Caki2 (cell line): ENCODE results near the gene MEDAG. TPM values are rescaled to one million over a fixed set of nuclear protein-coding genes. Genes with fewer than 3 reads are reported as not detected.

ENCODE experiments used
- DNase-seq: peaks from one replicate; pipeline ENCODE4 v3.0.0-alpha.2; 2015; ENCODE audit warnings: low read depth
- in situ Hi-C: cut with HindIII; loops from 2 replicates; pipeline ENCODE4 v1.10.0; 2016; ENCODE audit warnings: low sequenced_read_pairs, low pct_unique_long_range_greater_than_20kb, mixed read lengths
- total RNA-seq: library from RNA; depleted of rRNA; stranded (reverse); fragments of >200 nt; shearing (Covaris generic); gene quantifications from 2 replicates; pipeline ENCODE4 v1.2.3, GENCODE V29; 2014; ENCODE audit warnings: low replicate concordance

The MEDAG gene
- total RNA-seq, 1 experiment from 2014 or later, result not detected

DNA sequence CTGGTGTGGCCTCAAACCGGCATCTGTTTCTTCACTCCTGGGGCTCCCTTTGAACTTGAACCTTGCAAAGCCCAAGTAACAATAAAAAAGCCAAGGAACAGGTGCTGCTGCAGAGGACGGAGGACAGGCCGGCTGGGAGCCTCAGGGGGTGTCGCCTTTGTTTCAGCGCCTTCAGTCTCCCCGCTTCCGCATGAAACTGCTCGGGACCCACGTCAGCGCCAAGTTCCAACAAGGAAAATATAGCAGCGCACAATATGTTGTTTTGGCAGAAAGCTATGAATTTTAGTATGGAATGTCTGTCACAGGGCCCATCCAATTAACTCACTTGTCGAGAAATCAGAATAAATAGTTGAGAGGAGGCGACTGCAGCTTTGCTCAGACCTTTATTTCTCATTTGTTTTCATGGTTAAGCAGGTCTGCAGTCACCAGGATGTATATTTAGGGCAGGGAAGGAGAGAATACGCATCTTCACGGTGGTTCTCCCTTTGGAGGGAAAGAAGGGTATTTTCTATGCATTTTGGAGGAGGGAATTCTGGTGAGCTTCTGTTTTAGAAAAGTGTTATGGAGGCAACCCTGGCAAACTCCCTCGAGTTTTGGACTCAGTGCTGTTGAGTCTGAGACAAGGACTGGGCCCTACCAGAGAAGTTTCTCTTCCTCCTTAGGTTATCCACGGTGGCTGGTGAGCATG lies 34.3 kb upstream of the MEDAG start:
- in situ Hi-C loops, result no loop called here
- DNase-seq, result no peak

DNA sequence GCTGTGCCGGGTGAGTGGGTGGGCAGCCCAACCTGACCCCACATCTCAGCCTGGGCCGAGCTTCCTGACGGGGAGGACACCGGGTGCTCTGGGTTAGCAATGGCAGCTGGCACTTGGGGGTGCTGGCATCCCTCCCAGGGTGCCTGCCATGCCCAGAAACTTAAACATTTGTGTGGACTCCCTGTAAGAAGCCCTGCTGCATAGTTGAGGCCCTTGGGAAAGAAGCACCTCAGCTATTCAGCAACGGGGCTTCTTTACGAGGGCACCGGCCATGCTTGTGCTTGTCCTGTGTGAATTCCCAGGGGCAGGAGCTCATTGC lies 33.8 kb upstream of the MEDAG start:
- DNase-seq, result no peak
- in situ Hi-C loops, result no loop called here

DNA sequence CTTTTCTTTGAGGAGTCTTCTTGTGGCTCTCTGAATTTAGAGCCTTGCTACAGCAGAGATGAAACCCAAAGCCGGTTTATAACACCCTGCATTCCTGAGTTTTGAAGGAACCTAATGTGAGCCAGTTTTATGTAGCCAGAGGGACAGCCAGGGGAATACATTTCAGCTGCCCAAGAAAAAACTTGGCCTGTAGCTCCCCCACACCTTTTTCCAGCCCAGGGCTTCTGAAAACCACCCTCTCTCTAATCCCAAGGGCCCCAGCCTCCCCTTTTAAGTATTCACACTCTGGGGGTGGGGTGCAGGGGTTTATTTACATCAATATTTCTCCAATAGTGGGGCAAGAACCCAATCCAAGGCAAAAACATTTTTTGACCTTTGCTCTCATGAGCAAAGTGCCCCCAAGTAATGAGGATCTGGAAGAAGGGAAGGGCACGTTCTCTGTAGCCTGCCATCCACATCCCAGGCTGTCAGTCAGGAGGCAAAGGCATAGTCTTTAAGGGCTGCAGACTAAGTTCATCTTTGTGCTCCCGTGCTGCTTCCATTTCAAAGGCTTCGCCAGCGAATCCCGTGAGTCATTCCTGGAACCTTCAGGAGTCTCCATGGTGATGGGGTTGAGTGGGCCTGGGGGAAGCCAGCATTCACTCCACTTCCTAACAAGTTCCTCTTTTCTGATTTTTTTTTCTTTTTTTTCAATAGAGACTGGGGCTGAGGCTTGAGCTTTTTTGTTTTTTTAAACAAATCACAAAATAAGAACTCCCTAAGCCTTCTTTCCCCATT lies 33.2 kb upstream of the MEDAG start:
- in situ Hi-C loops, result no loop called here

DNA sequence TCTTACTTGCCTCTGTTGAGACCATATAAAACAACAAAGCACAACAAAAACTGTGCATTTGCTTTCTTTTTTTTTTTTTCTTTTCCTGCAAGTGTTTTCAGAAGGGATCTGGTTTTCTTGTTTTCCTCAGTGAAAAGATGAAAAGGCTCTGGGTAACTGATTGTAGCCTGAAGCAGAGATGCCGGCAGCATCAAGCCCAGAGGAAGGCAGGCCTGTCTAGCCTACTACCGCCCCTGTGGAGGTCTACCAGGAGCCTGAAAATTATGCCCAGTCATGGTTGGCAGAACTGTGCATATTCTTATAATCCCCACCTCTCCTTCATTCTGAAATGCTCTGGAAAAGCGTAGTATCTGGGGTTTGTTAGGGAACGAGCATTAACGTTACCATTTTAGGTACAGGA lies 32.6 kb upstream of the MEDAG start:
- no peak for DNase-seq
- in situ Hi-C loops, result no loop called here

More for the DNA sequence above, 33.2 kb upstream of the MEDAG start:
- peak; percentile 7 for DNase-seq

DNA sequence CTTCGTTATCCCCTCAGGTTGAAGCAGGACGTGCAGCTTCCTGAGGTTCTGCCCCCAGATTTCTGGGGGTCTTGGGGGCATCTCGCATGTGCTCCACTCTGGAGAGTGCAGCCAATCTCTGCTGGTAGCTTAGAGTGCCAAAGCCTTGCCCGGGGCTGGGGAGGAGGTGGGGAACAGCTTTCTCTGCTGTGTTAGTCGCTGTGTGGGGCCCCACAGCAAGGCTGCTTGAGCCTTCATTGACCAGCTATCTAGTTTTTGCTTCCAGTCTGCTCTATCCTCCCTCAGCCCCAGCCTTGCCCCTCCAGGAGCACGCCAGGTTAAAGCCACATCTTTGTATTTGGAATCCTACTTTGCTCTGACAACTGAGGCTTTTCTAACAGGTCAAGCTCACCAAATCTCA lies 32.0 kb upstream of the MEDAG start:
- no peak for DNase-seq
- in situ Hi-C loops, result no loop called here

DNA sequence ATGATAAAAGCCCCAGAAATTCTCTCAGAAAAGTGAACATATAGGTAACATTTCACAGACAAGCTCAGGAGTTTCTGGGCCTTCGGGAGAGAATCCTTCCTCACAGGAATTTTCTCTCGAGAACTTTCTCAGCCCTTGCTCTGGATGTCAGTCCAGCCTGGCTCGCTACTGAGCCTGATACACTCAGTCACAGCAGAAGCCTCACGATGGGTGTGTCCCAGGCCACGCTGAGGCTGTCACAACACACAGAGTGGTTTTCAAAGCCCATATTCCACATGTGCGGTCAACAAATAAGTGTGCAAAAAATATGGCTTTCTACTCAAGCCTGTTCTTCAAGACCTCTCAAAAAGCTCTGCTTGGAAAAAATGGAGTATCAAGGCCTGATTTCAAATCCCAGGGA lies 31.5 kb upstream of the MEDAG start:
- in situ Hi-C loops, result no loop called here
- DNase-seq, result no peak

DNA sequence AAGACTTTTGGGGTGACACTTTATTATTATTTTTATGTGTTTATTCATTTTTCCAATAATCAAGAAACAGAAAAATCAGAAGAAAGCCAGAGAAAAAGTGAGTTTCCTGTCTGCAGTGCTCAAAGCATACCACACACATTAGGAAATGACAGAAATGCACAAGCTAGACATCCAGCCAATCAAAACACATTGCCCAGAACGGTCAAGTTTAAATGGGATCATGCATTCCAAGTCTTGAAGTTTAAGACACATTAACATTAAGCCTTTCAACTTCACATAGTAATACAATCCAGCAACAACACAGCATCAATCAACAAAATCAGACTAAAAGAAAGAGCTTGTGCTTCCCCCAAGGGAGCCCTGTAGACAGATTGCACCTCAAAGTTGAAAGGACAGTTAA lies 28.7 kb upstream of the MEDAG start:
- DNase-seq, result no peak
- in situ Hi-C loops, result no loop called here

DNA sequence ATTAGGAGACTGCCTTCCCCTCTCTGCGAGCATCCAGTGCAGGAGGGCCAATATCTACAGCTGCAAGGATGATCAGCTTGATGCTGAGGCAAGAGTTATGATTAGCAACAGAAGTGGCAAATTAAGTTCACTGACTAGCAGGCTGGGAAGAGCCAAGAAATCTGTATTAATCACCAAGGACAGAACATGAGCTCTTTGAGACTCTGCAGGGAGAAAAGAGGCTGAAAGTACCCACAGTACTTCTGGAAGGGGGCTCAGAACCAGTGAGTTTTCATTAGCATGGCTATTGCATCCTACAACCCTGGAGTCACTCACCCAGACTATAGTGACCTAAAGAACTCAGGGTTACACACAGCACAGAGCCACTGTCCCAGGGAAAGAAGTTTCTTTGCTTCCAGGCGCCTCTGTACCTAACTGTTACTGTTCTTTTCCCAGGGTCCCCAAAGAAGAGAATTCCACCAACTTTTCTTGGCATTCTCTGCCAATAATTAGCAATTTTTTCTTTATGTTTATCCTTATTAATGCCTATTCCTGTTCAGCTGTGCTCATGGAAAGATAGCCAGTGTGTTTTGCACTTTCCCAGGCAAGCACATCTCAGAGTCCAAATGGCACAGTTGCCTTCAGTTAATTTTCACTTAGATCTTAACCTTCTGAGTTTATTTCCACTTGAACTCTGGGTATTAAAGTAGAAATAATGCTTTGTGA lies 25.8 kb upstream of the MEDAG start:
- no peak for DNase-seq

DNA sequence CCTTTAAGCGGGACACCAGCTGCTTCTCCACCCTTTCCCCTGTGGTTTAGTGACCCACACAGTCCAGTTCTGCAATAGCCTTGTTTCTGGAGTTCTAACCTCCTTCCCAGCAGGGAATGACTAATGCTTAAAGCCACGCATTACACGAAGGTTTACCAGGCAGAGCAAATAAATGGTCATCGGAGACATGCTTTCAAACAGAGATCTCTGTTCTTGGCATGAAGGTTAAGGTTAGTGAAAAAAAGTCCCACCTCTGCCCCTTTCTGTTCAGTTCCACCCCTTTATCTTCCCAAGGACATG lies 25.3 kb upstream of the MEDAG start:
- in situ Hi-C loops, result no loop called here

More for the DNA sequence above, 25.8 kb upstream of the MEDAG start:
- in situ Hi-C loops, result no loop called here

DNA sequence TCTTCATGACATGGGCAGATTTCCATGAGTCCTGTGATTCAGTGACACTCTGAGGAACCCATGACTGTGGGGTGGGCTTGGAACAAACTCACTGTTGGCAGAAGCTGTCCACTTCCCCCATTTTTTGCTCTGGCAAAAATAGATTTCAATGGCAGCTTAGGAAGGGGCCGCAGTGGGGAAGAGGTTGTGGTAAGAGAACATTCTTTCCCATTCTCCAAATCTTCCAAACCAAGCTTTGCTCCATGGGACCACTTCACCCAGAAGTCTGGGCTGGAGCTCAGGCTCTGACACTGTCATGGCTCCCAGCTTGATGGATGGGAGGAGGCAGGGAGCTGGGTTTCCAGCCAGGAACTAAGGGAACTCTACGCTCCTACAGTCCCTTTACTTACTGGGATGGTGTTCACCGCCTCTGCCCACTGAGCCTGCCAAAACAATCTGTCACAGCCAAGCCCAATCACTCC lies 24.9 kb upstream of the MEDAG start:
- DNase-seq, result no peak
- in situ Hi-C loops, result no loop called here

More for the DNA sequence above, 25.3 kb upstream of the MEDAG start:
- no peak for DNase-seq

DNA sequence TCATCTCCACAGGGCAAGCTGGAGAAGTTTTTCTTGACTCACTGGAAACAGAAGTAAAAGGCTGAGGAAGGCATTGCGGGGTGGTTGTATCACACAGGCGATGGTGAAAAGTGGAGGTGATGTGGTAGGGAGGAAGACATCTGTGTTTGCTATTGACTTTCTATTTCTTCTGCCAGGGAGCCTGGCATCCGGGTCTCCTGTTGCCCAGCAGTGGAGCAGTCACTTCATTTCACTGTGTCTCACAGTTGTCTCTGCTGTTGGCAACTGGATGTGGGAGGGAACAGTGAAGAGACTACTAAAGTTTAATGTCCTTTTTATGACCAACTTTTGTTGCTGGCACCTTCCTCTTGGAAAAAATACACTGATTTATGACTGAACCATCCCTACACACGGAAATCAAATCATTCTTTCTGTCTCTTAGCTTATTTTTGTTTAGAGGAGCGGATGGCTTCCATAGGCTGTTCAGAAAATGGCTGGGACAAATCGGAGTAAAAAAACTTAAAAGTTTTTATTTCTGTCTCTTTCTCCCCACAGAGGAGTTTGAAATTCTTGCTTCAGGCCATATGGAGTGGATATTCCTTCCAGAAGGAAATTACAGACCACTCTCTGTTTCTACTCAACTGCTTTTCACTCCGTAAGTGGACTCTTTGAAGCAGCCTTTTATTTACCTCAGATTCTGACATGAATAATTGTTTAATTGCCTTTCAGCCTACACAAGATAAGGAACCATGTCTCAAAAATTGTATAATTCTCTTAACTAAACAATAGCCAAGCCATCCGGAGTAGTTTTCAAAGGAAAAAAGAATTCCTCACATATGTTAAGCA lies 23.8 kb upstream of the MEDAG start:
- in situ Hi-C loops, result no loop called here
- no peak for DNase-seq

DNA sequence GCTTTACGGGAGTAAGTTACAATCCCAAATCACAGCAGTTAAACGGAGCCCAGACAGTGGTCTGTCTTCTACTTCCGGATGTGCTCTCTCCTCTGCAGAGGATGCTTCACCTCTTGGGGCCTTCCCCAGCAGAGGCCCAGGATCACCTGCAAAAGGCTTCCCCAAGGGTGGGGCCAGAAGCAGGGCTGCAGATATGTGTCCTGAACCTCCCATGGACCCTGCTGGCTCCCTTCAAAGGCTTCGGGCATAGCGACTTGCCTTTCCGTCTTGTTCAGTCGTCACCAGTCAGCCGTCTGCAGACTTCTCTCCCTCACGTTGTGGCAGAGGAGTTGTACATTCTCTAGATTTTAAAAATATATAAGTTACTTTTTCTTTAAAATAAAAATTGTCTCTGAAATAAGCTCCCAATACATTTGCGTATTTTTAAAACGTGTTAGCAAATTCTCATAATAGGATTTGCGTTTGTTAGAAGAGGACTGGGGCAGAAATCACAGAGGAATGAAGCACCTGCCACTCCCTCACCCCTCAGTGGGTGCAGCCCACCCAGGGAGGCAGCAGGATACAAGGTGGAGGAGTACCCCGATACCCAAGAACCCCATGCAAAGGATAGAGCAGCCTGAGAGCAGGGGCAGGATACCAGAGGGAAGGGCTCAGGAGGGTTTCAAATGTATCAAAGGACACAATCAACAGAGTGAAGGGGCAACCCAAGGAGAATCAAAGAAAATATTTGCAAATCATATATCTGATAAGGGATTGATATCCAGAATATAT lies 22.9 kb upstream of the MEDAG start:
- in situ Hi-C loops, result no loop called here
- DNase-seq, result no peak

DNA sequence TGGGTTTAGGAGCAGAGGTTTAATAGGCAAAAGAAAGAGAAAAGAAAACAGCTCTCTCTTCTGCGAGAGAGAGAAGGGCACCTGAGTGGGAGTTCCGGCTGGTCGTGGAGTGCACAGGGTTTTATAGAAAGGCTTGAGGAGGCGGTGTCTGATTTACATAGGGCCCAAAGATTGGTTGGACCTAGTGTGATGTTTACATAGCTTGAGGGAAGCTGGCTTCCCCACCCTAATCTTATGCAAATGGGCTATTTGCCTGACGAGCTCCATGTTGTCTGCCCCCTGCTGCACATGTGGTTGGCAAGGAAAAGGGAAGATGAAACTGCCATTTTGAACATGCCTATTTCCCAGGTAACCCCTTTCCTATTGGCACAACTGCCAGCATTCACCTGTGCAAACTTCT lies 21.5 kb upstream of the MEDAG start:
- no peak for DNase-seq
- in situ Hi-C loops, result no loop called here

DNA sequence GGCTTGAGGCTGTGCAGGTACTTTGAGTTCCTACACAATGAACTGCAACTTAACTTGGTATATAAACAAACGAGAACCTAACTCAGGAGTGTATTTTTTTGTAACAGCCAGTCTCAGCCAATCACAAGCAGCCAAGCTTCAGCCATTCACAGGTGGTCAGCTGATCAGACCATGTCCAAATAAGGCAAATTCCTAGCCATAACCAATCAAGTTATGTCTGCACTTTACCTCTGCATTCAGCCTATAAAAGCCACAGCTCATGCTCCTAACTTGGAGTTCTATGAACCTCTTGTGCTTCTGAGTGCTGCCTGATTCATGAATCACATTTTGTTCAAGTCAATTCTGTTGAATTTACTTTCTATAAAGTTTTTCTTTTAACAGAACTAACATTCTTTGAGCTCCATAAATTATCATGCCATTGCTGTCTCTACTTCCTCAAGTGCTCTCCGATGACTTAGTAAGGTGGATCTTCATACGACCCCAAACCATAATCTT lies 16.8 kb upstream of the MEDAG start:
- in situ Hi-C loops, result no loop called here

DNA sequence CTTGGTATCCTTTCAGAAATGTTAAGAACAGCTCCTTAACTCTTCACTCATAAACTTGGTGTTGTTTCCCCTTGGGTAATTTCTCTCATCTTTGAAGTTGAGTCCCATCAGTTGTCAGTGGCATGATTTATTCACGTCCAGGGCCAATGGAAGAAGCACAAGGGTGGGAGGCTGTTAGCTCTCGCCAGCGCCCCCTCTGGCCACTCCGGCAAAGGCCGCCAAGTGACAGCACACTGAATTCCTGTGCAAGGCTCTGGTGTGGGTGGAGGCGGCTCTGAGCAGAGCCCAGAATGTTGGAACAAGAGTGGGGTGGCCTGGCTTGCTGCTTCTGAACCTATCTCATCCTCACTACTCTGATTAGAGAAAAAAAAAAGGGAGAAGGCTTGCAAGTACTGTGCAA lies 13.1 kb upstream of the MEDAG start:
- DNase-seq, result no peak
- in situ Hi-C loops, result no loop called here

More for the DNA sequence above, 16.8 kb upstream of the MEDAG start:
- no peak for DNase-seq

DNA sequence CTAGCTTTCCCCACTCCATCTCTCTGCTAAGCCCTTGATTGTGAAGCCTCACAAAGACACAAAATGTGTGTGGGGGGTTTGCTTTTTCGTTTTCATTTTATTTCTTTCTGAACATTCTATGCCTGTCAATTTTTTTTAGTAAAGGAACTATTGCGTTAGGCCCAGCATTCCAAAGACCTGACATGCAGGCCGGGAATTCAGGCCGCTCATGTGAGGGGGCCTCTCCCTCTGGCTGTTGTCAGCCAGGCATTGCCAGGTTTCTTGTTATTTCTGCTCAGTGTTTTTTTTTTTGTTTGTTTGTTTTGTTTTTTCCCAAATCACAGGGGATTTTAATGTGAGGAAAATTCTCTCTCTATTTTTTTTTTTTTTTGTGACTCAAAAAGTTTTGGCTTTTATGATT lies 10.3 kb upstream of the MEDAG start:
- in situ Hi-C loops, result no loop called here

DNA sequence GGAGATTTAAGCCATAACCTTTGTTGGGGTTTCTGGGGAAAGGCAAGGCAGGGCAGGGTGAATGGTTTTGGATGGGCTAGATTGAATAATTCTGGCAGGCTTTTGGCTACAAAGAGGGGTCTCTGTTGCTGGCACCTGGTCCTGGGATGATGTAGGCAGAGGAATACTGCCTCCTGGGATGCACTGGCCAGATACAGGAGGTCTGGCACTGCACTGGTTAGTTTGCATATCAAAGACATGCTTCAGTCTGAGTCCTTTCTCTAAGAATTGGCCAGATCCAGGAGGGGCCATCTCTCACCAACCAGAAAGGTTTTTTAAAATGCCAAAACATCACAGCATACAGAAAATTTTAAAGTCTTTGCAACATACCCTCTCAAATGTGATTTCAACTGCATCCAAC lies 8.0 kb upstream of the MEDAG start:
- DNase-seq, result no peak
- in situ Hi-C loops, result no loop called here

More for the DNA sequence above, 10.3 kb upstream of the MEDAG start:
- DNase-seq, result no peak
